ENCODE results near the gene STAT3. TPM values are rescaled to one million over a fixed set of nuclear protein-coding genes. Genes with fewer than 3 reads are reported as not detected.
"Not testable (repeated sequence)": the region's sequence is repeated elsewhere in the genome, so short reads cannot be mapped to it uniquely, and the experiment has no call there.

The STAT3 gene
- total RNA-seq, 1 donor from 2014 or later: 281 TPM

DNA sequence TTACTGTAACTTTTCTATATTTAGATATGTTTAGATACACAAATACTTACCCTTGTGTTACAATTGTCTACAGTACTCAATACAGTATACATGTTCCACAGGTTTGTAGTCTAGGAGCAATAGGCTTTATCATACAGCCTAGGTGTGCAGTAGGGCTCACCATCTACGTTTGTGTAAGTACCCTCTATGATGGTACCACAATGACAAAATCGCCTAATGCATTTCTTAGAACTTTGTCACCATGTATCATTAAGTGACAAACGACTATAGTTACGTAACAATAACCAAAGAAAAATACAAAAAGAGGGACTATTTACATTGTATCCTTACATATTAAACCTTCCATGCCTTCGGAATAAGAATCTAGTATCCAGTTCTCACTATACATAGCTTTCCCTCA, 120.0 kb downstream of the STAT3 start:
- no peaks in the 10 kb centered on the region for H3K9me3 Mint-ChIP-seq (ENCODE audit: unreplicated experiment)
- no peaks in the 10 kb centered on the region for H3K27me3 Mint-ChIP-seq (ENCODE audit: unreplicated experiment)
- no peak for DNase-seq (ENCODE audit: extremely low spot score, unreplicated experiment)
- peaks cover 43% of the 10 kb centered on the region for H3K4me1 Mint-ChIP-seq (ENCODE audit: unreplicated experiment)
- no peaks in the 10 kb centered on the region for H3K36me3 Mint-ChIP-seq (ENCODE audit: unreplicated experiment)
- no peak overlapping the region for H3K4me3 Mint-ChIP-seq (ENCODE audit: unreplicated experiment)
- TF ChIP-seq, protein P1, sequence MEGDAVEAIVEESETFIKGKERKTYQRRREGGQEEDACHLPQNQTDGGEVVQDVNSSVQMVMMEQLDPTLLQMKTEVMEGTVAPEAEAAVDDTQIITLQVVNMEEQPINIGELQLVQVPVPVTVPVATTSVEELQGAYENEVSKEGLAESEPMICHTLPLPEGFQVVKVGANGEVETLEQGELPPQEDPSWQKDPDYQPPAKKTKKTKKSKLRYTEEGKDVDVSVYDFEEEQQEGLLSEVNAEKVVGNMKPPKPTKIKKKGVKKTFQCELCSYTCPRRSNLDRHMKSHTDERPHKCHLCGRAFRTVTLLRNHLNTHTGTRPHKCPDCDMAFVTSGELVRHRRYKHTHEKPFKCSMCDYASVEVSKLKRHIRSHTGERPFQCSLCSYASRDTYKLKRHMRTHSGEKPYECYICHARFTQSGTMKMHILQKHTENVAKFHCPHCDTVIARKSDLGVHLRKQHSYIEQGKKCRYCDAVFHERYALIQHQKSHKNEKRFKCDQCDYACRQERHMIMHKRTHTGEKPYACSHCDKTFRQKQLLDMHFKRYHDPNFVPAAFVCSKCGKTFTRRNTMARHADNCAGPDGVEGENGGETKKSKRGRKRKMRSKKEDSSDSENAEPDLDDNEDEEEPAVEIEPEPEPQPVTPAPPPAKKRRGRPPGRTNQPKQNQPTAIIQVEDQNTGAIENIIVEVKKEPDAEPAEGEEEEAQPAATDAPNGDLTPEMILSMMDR (IDR thresholded peaks at IDR 0.05): no peak
- H3K27ac Mint-ChIP-seq (ENCODE audit: unreplicated experiment): no peak overlapping the region

DNA sequence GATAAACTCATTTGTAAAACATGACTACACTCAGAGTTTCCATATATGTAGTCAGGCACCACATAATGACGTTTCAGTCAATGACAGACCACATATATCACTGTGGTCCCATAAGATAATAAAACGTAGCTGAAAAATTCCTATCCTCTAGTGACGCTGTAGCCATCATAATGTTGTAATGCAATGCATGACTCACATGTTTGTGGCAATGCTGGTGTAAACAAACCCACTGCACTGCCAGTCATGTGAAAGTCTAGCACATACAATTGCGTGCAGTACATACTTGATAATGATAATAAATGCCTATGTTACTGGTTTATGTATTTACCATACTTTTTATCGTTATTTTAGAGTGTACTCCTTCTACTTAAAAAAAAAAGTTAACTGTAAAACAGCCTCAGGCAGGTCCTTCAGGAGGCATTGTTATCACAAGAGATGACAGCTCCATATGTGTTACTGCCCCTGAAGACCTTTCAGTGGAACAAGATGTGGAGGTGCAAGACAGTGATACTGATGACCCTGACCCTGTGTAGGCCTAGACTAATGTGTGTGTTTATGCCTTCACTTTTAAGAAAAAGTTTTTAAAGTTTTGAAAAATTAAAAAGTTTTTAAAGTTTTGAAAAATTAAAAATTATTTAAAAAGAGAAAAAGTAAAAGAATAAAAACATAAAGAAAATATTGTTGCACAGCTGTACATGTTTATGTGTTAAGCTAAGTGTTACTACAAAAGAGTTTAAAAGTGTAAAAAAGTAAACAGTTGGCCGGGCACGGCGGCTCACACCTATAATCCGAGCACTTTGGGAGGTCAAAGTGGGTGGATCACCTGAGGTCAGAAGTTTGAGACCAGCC, 121.1 kb downstream of the STAT3 start:
- peaks cover 33% of the 10 kb centered on the region for H3K4me1 Mint-ChIP-seq (ENCODE audit: unreplicated experiment)
- TF ChIP-seq, protein P1 (IDR thresholded peaks at IDR 0.05): no peak
- no peaks in the 10 kb centered on the region for H3K27me3 Mint-ChIP-seq (ENCODE audit: unreplicated experiment)
- no peaks in the 10 kb centered on the region for H3K36me3 Mint-ChIP-seq (ENCODE audit: unreplicated experiment)
- no peak overlapping the region for H3K27ac Mint-ChIP-seq (ENCODE audit: unreplicated experiment)
- no peak for DNase-seq (ENCODE audit: extremely low spot score, unreplicated experiment)
- no peak overlapping the region for H3K4me3 Mint-ChIP-seq (ENCODE audit: unreplicated experiment)
- H3K9me3 Mint-ChIP-seq (ENCODE audit: unreplicated experiment): no peaks in the 10 kb centered on the region

DNA sequence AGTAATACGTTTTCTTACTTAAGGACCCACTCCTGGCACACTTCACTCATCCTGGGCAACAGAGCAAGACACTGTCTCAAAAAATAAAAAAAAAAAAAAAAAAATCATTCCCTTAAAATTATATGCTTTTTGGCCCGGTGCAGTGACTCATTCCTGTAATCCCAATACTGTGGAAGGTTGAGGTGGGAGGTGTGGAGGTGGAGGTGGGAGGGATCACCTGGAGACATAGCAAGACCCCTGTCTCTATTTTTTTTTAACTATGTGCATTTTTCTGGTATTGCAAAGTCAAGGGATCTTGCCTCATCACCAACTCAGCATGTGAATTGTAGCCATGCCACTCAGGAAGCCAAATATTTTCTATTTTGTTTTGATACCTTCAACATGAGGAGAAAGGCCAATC, 121.8 kb downstream of the STAT3 start:
- Mint-ChIP-seq H3K27ac (ENCODE audit: unreplicated experiment) (no peak overlapping the region), H3K36me3 (ENCODE audit: unreplicated experiment) (no peaks in the 10 kb centered on the region), H3K27me3 (ENCODE audit: unreplicated experiment) (no peaks in the 10 kb centered on the region), H3K4me3 (ENCODE audit: unreplicated experiment) (no peak overlapping the region), H3K9me3 (ENCODE audit: unreplicated experiment) (no peaks in the 10 kb centered on the region), H3K4me1 (ENCODE audit: unreplicated experiment) (peaks cover 33% of the 10 kb centered on the region)
- DNase-seq (ENCODE audit: extremely low spot score, unreplicated experiment): no peak
- TF ChIP-seq, protein P1 (IDR thresholded peaks at IDR 0.05): no peak

DNA sequence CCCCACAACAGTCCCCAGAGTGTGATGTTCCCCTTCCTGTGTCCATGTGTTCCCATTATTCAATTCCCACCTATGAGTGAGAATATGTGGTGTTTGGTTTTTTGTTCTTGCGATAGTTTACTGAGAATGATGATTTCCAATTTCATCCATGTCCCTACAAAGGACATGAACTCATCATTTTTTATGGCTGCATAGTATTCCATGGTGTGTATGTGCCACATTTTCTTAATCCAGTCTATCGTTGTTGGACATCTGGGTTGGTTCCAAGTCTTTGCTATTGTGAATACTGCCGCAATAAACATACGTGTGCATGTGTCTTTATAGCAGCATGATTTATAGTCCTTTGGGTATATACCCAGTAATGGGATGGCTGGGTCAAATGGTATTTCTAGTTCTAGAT, 123.9 kb downstream of the STAT3 start:
- H3K27ac Mint-ChIP-seq (ENCODE audit: unreplicated experiment); DNase-seq (ENCODE audit: extremely low spot score, unreplicated experiment); H3K4me3 Mint-ChIP-seq (ENCODE audit: unreplicated experiment); H3K27me3 Mint-ChIP-seq (ENCODE audit: unreplicated experiment); H3K36me3 Mint-ChIP-seq (ENCODE audit: unreplicated experiment); H3K9me3 Mint-ChIP-seq (ENCODE audit: unreplicated experiment): not testable (repeated sequence)
- peaks cover 20% of the 10 kb centered on the region for H3K4me1 Mint-ChIP-seq (ENCODE audit: unreplicated experiment)

Other genes with a start within 250 kb of the STAT3 start
- gene RAB5C, start 233.5 kb downstream of the STAT3 start, total RNA-seq: 121 and 126 TPM in 2 replicates
- gene KCNH4, start 207.3 kb downstream of the STAT3 start, total RNA-seq: not detected in 2 replicates
- not detected in 2 replicates for gene HCRT, start 203.0 kb downstream of the STAT3 start, total RNA-seq
- gene GHDC, start 193.9 kb downstream of the STAT3 start, total RNA-seq: 7.3 and 9.1 TPM in 2 replicates
- 41.3 and 49.7 TPM in 2 replicates for gene STAT5B, start 112.1 kb downstream of the STAT3 start, total RNA-seq
- gene STAT5A, start 99.9 kb downstream of the STAT3 start, total RNA-seq: 45.5 and 47.7 TPM in 2 replicates
- 487 and 510 TPM in 2 replicates for gene CAVIN1, start 34.8 kb upstream of the STAT3 start, total RNA-seq
- 63.2 and 67.1 TPM in 2 replicates for gene ATP6V0A1, start 70.4 kb upstream of the STAT3 start, total RNA-seq
- 86.5 and 96.6 TPM in 2 replicates for gene NAGLU, start 147.8 kb upstream of the STAT3 start, total RNA-seq
- 1.2 and 1.4 TPM in 2 replicates for gene HSD17B1, start 164.5 kb upstream of the STAT3 start, total RNA-seq
- gene COASY, start 173.7 kb upstream of the STAT3 start, total RNA-seq: 51.7 and 62.7 TPM in 2 replicates
- 34.6 and 35.8 TPM in 2 replicates for gene MLX, start 178.7 kb upstream of the STAT3 start, total RNA-seq
- 5.5 and 5.6 TPM in 2 replicates for gene PSMC3IP, start 189.3 kb upstream of the STAT3 start, total RNA-seq
- gene RETREG3, start 220.9 kb upstream of the STAT3 start, total RNA-seq: 80.1 and 85.0 TPM in 2 replicates
- 47.2 and 55.5 TPM in 2 replicates for gene TUBG1, start 221.2 kb upstream of the STAT3 start, total RNA-seq